Vagina (tissue), 2 donors: ENCODE data around the gene TMEM60. TPM values are rescaled to one million over a fixed set of nuclear protein-coding genes. Genes with fewer than 3 reads are reported as not detected.

Experiments used
- DNase-seq, 2 donors: peaks; one replicate each; pipeline ENCODE4 v3.0.0-alpha.2; 2017; ENCODE audit errors: extremely low spot score in 2 of 2
- H3K27ac ChIP-seq: fragments of 200-600 bp; sonication (generic); one replicate; pipeline ENCODE4 v1.5.1; 2019
- H3K27me3 ChIP-seq: fragments of 200-600 bp; sonication (generic); one replicate; pipeline ENCODE4 v1.5.1; 2019
- H3K36me3 ChIP-seq, 2 donors: fragments of 200-600 bp; sonication (generic); one replicate each; pipeline ENCODE4 v1.5.1; 2017 to 2019
- H3K4me1 ChIP-seq: fragments of 200-600 bp; sonication (generic); one replicate; pipeline ENCODE4 v1.5.1; 2019
- H3K4me3 ChIP-seq, 2 donors: fragments of 200-600 bp; sonication (generic); 1 replicate in 1 of 2; 2 replicates in 1 of 2; pipeline ENCODE4 v1.5.1; 2016 to 2019
- H3K9me3 ChIP-seq: fragments of 200-600 bp; sonication (generic); one replicate; pipeline ENCODE4 v1.5.1; 2019
- CTCF ChIP-seq, 3 experiments: fragments of 450-650 bp in 2 of 3; fragments of 200-600 bp in 1 of 3; sonication (generic) in 1 of 3; IDR thresholded peaks; one replicate each; pipeline ENCODE4 v1.5.1; 2017 to 2019; ENCODE audit warnings: antibody characterized with exemption in 3 of 3, mild to moderate bottlenecking in 2 of 3, moderate library complexity in 2 of 3
- POLR2A ChIP-seq, 2 donors: fragments of 450-650 bp; IDR thresholded peaks; one replicate each; pipeline ENCODE4 v1.6.1; 2017; ENCODE audit warnings: antibody characterized with exemption in 2 of 2, mild to moderate bottlenecking in 2 of 2, moderate library complexity in 2 of 2
- POLR2AphosphoS5 ChIP-seq, 2 donors: sonication (generic); formaldehyde crosslinking; IDR thresholded peaks; one replicate each; pipeline ENCODE4 v1.9.0; 2017; ENCODE audit warnings: antibody characterized with exemption in 2 of 2, mild to moderate bottlenecking in 2 of 2, low read depth in 1 of 2; ENCODE audit not compliant: insufficient read depth in 1 of 2
- intact Hi-C: fragments of 100-400 bp; cut with DNase I; formaldehyde crosslinking; loops from one replicate; pipeline ENCODE4 v1.15.1; 2023
- total RNA-seq: library from RNA; depleted of rRNA; stranded (reverse); fragments of >200 nt; gene quantifications from one replicate; pipeline ENCODE4 v1.2.3, GENCODE V29; 2016

Gene TMEM60
- 13.5 TPM for total RNA-seq

- H3K4me1 ChIP-seq, result peaks cover 39% of the 10 kb centered on the region
- H3K36me3 ChIP-seq, result no peaks in the 10 kb centered on the region
- H3K4me3 ChIP-seq, result peak within 1 kb of the TSS; percentile 81 to 93
- no peaks in the 10 kb centered on the region for H3K9me3 ChIP-seq
- intact Hi-C loops, result loop anchor here (5.0 kb wide), 1 partner anchor 224 kb away; no protein-coding TSS in a partner anchor
- no peaks in the 10 kb centered on the region for H3K27me3 ChIP-seq
- H3K27ac ChIP-seq, result peak within 1 kb of the TSS; percentile 91
- TF ChIP-seq POLR2AphosphoS5 (IDR thresholded peaks at IDR 0.05; ENCODE audit: insufficient read depth in 1 of 2, low read depth in 1 of 2) (peak; percentile 86 to 95), POLR2A (IDR thresholded peaks at IDR 0.05) (peak in 1 of 2 donors; percentile 76), CTCF (IDR thresholded peaks at IDR 0.05) (peak in 2 of 3 experiments; percentile 4 to 29)
- DNase-seq, result peak; percentile 100
These were observed at the start of gene TMEM60, which contains the start of gene PHTF2 for GRCh38 chr7:77798394-77799077. TSS of gene TMEM60 (minus strand) at chr7:77798434. CDS start at chr7:77794373, 4,061 bp downstream. TSS of gene PHTF2 (plus strand) at chr7:77798773.

- H3K27ac ChIP-seq, result no peak overlapping the region
- intact Hi-C loops, result no loop called here
- no peaks in the 10 kb centered on the region for H3K9me3 ChIP-seq
- no peak for TF ChIP-seq CTCF (IDR thresholded peaks at IDR 0.05)
- no peak for TF ChIP-seq POLR2A (IDR thresholded peaks at IDR 0.05)
- no peak for DNase-seq
- no peaks in the 10 kb centered on the region for H3K4me1 ChIP-seq
- H3K4me3 ChIP-seq, result no peak overlapping the region
- H3K36me3 ChIP-seq, result no peaks in the 10 kb centered on the region
- no peaks in the 10 kb centered on the region for H3K27me3 ChIP-seq
These were observed 48.3 kb upstream of the TMEM60 start for GRCh38 chr7:77846317-77847092.

GRCh38 chr7:77843194-77843593, 45.0 kb upstream of the TMEM60 start:
- Histone ChIP-seq H3K36me3 (no peaks in the 10 kb centered on the region), H3K9me3 (no peaks in the 10 kb centered on the region), H3K27ac (no peak overlapping the region), H3K27me3 (no peaks in the 10 kb centered on the region), H3K4me3 (no peak overlapping the region), H3K4me1 (no peaks in the 10 kb centered on the region)
- no peak for DNase-seq
- TF ChIP-seq POLR2AphosphoS5 (IDR thresholded peaks at IDR 0.05; ENCODE audit: insufficient read depth in 1 of 2, low read depth in 1 of 2), result no peak
- TF ChIP-seq CTCF (IDR thresholded peaks at IDR 0.05), result no peak
- TF ChIP-seq POLR2A (IDR thresholded peaks at IDR 0.05), result no peak
- intact Hi-C loops, result no loop called here

GRCh38 chr7:77839919-77840318, 41.7 kb upstream of the TMEM60 start:
- H3K27ac ChIP-seq, result no peak overlapping the region
- no peak for DNase-seq
- H3K4me1 ChIP-seq, result peaks cover 1% of the 10 kb centered on the region
- H3K9me3 ChIP-seq, result no peaks in the 10 kb centered on the region
- no peaks in the 10 kb centered on the region for H3K27me3 ChIP-seq
- intact Hi-C loops, result no loop called here
- no peak for TF ChIP-seq POLR2AphosphoS5 (IDR thresholded peaks at IDR 0.05; ENCODE audit: insufficient read depth in 1 of 2, low read depth in 1 of 2)
- no peak for TF ChIP-seq POLR2A (IDR thresholded peaks at IDR 0.05)
- TF ChIP-seq CTCF (IDR thresholded peaks at IDR 0.05), result no peak
- no peaks in the 10 kb centered on the region for H3K36me3 ChIP-seq
- no peak overlapping the region for H3K4me3 ChIP-seq
